ENCODE measurements around the gene NUMA1.
A peak's percentile ranks its signal among the peaks of the same experiment; 100 is the strongest.

NUMA1 gene

DNA sequence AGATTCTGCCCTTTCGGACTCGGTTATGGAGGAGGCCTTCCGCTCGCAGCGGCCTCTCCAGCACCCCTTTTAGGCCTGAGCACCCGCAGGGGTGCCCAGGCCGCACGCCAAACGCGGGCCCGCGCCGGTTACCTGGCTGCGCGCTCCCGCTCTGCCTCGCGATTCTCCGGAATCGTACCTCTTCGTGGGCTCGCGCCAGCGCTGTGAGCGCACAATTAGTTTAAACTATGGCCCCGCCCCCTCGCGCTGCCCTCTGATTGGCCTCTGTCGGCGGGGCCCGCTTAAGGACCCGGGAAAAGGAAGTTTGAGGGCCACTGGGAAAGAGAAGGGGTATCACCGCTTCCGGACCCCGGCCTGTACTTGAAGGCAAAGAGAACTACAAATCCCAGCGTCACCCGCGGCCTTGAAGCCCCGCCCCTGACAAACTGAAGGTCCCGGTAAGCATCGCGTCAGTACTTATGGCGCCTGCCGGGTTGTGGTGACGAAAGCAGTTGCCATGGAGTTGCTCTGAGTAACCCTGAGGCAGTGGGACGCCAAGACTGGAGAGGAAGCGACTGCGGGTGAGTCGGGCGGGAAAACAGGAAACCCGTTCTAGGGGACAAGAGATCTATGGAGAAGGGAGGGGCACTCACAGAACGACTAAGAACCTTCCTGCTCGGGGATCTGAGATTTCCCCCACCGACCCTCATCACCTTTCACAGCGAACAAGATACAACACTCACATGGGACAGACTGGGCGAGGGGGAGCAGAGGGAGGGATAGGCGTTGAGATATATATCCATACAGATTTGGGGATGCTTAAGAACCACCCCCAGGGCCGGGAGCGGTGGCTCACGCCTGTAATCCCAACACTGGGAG is at the start of gene NUMA1, which contains the start of gene LRRC51:
NUMA1 (minus strand) TSS at position 217 of the 858 bp plus-strand sequence. CDS start 44,599 bp downstream, outside the sequence.
LRRC51 (plus strand) TSS at position 525 of the 858 bp plus-strand sequence. CDS start 8,234 bp downstream, outside the sequence.
- DNase-seq: peak; percentile 99

- DNase-seq: no peak
Observed at GRCh38 chr11:72129381-72129780, 49.0 kb upstream of the NUMA1 start.

GRCh38 chr11:72127923-72128322 is 47.6 kb upstream of the NUMA1 start:
- no peak for DNase-seq

GRCh38 chr11:72125956-72126355 is 45.6 kb upstream of the NUMA1 start:
- DNase-seq: no peak

DNA sequence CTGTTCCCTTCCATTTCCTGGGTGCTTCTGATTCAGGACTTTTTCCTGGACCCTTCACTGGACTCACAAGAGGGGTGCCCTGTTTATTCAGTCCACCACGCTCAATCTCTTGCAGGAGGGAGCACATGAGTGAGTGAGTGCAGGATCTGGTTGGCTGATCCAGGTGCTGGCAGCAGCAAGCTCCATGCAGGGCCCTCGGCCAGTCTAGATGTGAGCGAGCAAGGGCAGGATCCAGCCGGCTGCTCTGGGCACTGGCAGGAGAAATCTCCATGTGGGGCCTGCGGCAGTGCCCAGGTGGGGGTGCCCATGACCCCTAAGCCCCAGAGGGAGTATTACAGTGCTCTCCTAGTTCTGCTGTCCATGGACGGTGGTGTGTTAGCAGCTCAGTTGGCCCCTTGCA is 43.7 kb upstream of the NUMA1 start:
- DNase-seq: no peak

GRCh38 chr11:72123117-72123653 is 42.8 kb upstream of the NUMA1 start:
- no peak for DNase-seq

DNA sequence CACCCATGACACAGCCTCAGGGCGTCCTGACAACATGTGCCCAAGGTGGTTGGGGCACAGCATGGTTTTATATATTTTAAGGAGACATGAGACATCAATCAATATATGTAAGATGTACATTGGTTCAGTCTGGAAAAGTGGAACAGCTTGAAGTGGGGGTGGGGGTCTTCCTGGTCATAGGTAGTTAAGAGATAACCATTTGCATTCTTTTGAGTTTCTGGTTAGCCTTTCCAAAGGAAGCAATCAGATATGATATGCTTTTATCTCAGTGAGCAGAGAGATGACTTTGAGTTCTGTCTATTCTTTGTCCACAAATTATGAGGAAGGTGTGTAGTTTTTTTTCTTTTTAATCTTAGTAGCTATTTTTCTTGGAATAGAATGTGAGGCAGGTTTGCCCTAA is 42.3 kb upstream of the NUMA1 start:
- no peak for DNase-seq

- DNase-seq: no peak
Observed at GRCh38 chr11:72120930-72121329, 40.6 kb upstream of the NUMA1 start.

DNA sequence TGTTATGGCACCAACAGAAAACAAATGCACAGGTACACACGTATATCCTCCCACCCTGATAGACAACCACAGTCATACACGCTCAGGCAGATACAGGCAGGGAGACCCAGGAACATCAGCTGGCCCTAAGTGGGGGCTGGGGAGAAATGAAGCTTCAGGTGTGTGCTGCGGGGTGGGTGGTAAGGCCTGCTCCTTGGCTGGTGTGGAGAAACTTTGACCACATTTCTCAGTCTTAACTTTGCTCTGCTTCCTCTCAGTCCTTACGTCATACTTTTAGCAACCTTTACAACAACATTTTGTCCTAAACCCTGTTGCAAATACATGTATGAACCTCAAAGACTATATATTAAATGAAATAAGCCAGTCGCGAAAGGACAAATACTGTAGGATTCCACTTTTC is 38.9 kb upstream of the NUMA1 start:
- no peak for DNase-seq

GRCh38 chr11:72116019-72116755 is 35.8 kb upstream of the NUMA1 start:
- no peak for DNase-seq

DNA sequence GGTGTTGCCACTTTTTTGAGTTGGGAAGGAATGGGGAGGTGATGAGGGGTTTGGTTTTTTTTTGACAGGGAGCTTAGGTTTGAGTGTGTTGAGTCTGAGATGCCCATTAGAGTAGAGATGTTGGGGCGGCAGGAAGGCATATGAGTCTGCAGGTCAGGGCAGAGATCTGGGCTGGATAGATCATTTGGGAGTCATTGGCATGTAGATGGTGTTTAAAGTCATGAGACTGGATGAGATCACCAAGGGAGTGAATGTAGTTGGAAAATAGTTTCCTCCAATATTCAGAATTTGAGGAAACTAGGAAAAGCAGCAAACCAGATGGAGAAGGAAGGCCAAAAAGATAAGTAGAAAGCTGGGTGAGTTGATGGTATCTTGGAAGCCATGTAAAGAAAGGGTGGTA is 34.2 kb upstream of the NUMA1 start:
- DNase-seq: no peak

GRCh38 chr11:72112978-72113808 is 32.9 kb upstream of the NUMA1 start:
- DNase-seq: no peak

- DNase-seq: peak; percentile 100
Observed at GRCh38 chr11:72112143-72112977, 32.0 kb upstream of the NUMA1 start, which contains the start of gene ANAPC15. Gene ANAPC15, minus strand, starts transcription at chr11:72112695. Its CDS starts 1,419 bp downstream, at chr11:72111276.

GRCh38 chr11:72111300-72112142 is 31.2 kb upstream of the NUMA1 start:
- DNase-seq: no peak

- no peak for DNase-seq
Observed at GRCh38 chr11:72105888-72106287, 25.5 kb upstream of the NUMA1 start, which contains the start of gene TOMT. Gene TOMT, plus strand, starts transcription at chr11:72105924. Its CDS starts 28 bp downstream, at chr11:72105952.

DNA sequence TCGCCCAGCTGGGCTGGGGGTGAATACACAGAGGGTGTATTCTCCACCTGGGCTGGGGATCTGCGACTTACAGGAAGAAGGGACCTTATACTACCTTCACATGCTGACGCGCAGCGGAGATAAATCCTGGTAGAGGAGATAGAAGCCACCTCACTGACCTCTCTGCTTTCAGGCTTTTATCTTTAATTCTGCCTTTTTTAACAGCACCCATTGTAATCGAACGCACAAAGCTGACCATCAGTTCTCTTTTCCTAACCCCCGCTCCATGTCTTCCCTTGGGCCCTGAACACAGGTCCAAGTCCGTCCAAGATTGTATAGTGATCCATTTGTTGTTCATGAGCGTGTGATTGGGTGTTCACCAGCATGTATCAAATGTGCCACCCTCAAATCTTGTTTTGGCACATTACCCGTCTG is 23.4 kb upstream of the NUMA1 start:
- DNase-seq: no peak

DNA sequence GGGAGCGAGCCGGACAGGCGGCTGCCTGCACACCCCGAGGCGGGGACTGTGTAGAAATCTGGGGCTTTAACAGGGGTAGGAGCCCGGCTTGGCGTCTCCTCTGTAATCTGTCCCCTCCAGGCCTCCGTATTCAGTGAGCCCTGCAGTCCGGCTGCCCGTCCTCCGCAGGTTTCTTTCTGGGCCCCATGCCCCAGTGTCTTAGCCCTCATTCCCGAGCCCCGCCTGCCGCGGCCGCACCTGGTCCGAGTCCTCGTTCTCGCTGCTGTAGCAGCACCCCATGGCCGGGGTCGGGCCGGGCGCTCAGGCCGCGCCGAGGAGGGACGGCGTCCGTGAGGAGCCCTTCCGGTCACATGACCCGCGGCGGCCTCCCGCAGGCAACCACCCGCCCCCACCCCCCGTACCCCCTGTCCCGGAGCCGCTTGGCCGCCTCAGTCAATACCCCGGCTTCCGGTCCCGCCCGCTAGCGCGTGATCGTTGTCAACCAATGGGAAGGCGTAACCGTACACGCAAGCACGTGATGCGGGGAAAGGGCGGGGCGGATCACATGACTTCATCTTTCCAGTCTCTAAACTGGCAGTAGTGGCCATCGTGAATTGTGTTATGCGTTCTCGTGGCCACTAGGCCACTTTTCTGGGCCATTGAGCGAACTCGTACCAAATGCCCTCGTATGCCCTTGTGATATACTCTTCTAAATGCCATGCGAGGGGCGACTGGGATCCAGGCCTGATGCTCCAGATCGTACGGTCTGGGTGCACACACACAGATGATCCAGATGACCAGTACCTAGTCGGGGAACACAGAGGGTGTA is 22.8 kb upstream of the NUMA1 start, which contains the start of gene LAMTOR1:
LAMTOR1 (minus strand) TSS at position 352 of the 808 bp plus-strand sequence; CDS start at position 279, 73 bp downstream.
- peak; percentile 99 for DNase-seq

DNA sequence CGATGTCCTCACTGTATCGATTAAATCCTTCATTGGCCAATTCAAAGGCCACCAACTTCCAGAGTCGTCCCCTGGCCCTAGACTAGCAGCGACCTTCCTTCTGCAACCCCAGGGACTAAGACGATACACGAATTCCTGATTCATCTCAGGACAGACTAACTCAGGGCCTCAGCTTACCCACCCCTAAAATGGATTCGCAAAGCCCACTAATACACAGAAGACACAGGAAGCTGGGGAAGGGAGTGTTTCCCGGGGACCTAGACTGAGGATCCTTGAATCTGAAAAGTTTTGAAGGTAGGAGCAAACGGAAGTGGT is 22.2 kb upstream of the NUMA1 start:
- no peak for DNase-seq

DNA sequence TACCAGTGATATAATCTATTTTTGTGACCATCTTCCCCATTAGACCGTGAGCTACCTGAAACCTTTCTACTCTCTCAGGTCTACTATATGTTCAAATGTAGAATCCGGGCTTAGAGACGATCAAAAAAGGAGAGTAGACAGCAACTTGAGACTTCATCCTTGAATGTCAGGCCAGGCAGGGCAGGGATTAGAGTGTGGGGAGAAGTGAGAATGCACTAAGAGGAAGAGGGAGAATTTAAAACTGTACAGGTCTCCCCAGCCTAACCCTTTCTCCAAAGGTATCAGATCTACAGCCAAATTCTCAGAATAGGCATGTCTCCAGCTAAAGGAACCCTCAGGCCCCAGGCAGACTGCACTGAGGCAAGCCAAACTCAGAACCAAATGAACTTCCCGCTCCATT is 21.8 kb upstream of the NUMA1 start:
- DNase-seq: no peak

DNA sequence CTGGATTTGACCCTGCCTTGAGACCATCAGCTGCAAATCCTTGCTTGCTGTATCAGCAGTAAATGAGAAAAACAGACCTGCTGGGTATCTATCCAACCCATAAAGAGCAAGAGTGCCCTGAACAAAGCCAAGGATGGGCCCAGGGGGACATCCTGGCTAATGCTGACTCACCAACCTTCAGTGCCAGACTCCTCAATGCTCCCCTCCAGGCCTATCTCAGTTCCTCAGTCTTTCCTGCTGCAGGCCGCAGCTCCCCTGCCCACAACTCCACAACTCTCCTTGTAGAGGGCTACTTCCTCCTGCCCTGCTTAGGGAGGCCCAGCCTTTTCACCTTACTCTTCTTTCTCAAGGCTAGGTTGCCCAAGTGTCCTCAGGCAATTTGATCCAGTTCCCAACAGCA is 20.1 kb upstream of the NUMA1 start:
- DNase-seq: no peak

Measured in stimulated activated CD4-positive, alpha-beta T cell treated with anti-CD3 and anti-CD28 coated beads, Interleukin-15, amount 100 ng/mL, for 24 hours (primary cell).